DMS 273 (cell line): ENCODE results near the gene MFAP4.
A peak's percentile ranks its signal among the peaks of the same experiment; 100 is the strongest.

Experiments
- DNase-seq: peaks from one replicate; lab custom pipeline; 2025; ENCODE audit not compliant: unreplicated experiment; lab: John Stamatoyannopoulos, UW

MFAP4 gene

DNA sequence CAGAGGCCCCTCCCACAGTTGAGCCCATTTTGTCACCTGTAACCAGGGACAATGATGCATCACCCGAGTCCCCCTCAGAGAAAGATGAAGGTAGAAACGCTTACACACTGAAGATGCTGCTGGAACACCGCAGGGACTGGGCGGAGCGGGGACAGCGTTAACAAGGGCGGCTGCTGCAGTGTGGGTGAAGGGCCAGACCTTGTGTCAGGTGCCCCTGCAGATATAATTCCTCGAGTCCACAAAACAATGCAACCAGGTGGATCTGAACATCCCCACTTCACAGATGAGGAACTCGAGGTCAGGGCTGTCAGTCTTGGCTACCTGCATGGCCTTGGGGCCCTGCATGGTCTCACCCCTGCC lies 15.0 kb downstream of the MFAP4 start:
- no peak for DNase-seq

- DNase-seq = no peak
Measured at GRCh38 chr17:19371259-19372010, 15.6 kb downstream of the MFAP4 start.

- no peak for DNase-seq
Measured at GRCh38 chr17:19370493-19370960, 16.5 kb downstream of the MFAP4 start.

DNA sequence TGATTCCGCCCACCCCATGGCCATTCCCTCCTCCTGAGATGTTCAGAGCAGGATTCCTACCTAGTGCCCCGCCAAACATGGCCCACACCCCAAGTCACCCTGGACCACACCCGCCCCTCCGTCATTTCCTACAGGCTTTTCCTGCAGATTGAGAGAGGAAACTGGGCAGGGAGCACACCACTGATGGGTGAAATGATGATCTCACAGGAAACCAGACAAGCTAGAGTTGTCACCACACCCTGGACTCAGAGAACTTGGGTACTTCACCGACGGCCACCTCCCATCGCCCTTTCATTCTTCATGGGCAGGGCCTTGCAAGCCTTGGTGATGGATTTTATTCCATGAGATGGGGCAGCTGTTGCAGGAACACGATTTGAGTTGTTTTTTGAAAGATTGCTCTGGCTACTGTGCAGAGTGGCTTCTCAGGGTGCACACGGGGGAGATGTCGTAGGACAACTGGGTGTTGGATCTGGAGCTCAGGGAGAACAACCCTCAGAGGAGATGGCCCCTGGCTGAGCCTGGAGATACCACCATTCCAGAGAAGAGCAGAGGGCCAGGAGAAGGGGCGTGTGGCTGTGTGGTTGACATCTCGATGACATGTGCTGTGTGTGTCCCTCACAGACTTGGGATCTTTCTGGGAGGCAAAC lies 17.0 kb downstream of the MFAP4 start:
- DNase-seq = no peak

DNA sequence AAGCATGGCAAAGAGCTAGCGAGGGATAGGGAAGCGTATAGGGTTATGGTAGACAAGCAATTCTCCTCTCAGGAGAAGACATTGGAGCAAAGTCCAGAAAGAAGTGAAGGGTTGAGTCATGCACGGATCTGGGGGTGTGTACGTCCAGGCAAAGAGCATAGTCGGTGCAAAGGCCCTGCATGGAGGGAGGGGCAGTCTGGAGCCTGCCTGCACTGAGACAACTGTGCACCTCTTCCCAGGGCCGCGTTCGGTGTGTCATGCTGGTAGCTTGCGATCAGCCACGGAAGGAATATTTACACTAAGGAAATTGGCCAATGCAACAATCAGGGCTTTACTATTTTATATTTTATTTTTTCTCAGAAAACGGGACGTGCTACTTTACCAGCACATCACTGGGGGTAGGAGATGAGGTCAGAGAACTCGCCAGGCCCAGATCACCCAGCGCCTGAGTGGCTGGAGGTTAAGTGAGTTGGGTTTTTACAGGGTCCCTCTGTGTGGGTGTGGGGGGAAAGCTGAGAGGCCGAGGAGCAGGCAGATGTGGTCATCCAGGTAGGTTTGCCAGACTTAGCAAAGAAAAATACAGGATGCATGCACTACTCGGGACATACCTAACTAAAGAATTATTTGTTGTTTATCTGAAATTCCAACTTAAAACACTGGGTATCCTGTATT lies 17.7 kb downstream of the MFAP4 start:
- DNase-seq = no peak

- DNase-seq = no peak
Measured at GRCh38 chr17:19368229-19368628, 18.8 kb downstream of the MFAP4 start.

- no peak for DNase-seq
Measured at GRCh38 chr17:19366637-19366972, 20.4 kb downstream of the MFAP4 start.

DNA sequence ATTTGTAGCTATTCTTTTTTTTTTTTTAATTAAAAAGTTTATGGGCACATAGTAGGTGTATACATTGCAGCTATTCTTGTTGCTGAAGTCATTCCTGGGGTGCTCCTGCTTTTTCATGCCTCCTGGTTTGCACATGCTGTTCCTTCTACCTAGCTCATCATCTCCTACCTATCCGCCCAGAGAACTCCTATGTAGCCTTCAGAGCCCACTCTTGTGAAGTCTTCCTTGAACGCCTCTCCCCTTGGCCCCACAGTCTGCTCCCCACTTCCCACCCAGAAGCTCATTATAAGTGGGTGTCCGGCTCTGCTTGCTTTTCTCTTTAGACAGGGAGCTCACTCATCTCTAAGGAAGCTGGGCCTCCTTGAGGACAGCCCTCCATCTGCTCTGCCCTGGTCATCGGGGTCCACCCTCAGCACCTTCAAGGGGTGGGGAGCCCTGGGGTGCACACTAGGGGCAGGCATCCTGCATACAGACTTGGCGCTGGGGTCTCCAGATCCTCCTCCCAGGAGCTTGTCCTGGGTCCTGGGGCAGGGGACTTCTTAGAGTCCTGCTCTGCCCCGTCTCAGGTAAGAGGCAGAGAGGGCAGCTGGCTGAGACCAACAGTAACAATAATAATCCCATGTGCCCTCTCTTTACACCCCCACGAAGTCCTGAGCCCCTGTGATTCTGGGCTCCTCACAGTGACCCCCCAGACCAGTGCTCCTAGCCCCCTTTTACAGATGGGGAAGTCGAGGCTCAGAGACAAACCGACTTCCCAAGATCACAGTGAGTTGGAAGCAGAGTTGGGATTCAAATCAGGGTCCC lies 21.0 kb downstream of the MFAP4 start:
- no peak for DNase-seq

DNA sequence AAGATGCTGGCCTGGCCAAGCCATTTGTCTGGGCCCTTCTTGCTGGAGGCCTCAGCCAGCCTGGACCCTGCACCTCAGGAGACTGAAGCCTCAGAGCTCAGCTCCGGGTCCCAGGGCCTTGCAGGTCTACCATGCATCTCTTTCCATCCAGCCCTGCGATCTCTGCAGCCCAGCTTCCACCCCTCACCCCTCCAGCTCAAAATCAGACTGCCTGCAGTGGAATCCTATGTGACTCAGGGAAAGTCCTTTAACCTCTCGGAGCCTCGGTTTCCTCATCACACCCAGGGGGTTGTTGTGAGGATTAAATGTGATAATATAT lies 21.5 kb downstream of the MFAP4 start:
- DNase-seq = peak; percentile 58

GRCh38 chr17:19364699-19365498 lies 22.1 kb downstream of the MFAP4 start:
- peak; percentile 92 for DNase-seq

DNA sequence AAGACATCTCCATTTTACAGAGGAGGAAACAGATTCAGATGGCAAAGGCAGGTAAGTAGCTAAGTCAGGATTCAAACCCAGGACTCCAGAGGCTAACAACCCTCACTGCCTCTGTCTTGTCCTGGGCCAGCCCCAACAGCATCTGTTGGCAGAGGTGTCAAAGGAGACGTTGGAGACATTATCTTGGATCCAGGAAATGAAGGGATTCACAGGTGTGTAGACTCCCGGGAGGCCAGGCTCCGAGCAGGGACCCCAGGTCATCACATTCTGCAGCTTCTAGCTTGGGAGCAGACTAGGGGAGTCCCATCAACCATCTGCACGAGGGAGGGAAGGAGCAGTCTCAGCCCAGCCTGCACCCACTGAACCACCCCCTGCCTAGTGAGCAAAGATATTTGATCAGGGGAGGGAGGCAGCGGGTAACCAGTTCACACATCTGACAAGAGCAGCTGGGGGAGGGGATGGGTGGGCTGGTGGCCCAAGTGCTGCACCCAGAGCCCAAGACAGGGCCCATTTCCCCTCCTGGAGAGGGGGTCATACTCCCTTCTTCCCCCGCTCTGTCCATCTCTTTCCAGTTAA lies 23.4 kb downstream of the MFAP4 start:
- no peak for DNase-seq

GRCh38 chr17:19363114-19363438 lies 23.9 kb downstream of the MFAP4 start:
- DNase-seq = no peak

- peak; percentile 94 for DNase-seq
Measured at GRCh38 chr17:19362277-19363113, 24.5 kb downstream of the MFAP4 start, which contains the start of gene B9D1. Gene B9D1, minus strand, starts transcription at chr17:19362723. Its CDS starts 154 bp downstream, at chr17:19362569.

DNA sequence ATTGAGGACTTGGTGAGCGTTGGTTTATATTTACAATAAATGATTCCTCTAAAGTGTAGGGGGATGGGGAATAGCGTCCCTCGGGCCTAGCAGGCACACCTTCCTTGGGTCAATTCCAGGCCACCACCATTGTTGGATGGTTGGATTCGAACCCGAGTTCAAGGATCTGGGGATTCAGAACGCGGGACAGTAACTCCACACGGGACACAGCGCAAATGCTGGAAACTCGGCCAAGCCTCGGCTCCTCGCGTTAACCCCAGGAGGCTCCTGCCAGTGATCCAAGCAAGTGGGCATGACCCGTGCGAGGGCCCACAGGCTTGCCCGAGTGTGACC lies 25.1 kb downstream of the MFAP4 start:
- DNase-seq = no peak

DNA sequence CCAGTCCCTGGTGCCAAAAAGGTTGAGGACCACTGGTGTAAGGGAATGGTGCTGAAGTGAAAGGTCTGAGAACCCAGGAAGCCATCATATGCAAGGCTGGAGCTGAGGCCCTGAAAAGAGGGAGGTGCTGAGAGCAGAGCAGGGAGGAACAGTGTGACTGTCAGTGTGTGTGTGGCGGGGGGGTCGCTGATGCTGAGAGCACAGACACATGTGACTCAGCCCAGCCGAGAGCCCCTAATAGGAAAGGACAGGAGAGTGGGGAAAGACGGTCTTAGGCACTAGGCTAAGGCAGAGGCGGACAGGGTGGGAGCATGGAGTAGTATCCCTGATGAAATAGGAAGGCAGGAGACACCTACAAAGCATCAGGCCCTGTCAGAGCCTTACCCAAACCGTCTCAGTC lies 25.7 kb downstream of the MFAP4 start:
- no peak for DNase-seq

DNA sequence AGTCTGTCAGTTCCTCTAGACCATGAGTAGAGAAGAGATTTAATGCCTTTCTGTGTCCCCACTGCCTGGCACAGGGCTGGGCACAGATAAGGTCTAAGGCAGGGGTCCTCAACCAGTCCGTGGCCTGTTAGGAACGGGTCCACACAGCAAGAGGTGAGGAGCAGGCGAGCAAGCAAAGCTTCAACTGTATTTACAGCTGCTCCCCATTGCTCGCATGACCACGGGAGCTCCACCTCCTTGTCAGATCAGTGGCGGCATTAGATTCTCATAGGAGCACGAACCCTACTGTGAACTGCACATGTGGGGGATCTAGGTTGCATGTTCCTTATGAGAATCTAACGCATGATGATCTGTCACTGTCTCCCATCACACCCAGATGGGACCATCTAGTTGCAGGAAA lies 26.2 kb downstream of the MFAP4 start:
- DNase-seq = no peak

GRCh38 chr17:19359856-19360255 lies 27.1 kb downstream of the MFAP4 start:
- DNase-seq = no peak

- DNase-seq = no peak
Measured at GRCh38 chr17:19359151-19359550, 27.8 kb downstream of the MFAP4 start.

DNA sequence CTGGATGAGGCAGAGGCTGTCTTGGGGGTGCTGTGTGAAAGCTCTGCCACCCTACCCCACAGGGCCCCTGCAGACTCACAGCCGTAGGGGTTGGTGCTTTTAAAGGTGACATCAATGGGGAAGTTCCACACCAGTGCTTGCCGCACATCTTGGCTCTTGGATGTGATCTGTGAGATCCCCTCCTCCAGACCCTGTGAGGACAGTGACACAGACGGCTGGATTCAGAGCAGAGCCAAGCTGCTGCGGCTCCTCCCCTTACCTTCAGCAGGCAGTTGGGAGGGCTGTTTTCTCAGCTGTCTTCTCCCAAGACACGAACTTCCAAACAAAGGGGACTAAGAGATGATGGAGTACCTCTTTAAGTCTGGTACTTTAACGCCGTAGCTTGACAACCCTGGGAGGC lies 29.2 kb downstream of the MFAP4 start:
- DNase-seq = no peak

DNA sequence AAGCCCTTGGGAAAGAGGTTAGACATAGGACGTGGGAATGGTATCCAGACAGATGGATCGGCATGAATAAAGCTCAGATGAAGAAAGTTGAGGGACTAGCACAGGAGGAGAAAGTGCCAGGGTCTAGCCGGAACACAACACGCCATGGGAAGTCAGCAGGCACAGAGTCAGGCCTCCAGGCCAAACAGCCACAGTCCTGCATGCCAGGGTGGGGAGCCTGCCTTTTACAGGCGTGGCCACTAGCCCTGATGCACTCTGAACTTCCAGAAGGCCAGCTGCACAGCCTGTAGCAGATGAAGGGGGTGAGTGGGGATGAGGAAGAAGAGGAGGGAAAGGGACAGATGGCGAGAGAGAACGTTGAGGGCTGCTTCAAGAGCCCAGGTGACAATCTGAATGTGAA lies 29.6 kb downstream of the MFAP4 start:
- no peak for DNase-seq
